ENCODE measurements around the gene ATG13. TPM values are rescaled to one million over a fixed set of nuclear protein-coding genes. Genes with fewer than 3 reads are reported as not detected.

ATG13 gene
- total RNA-seq, 1 donor from 2014 or later, result 78.5 TPM

- DNase-seq (ENCODE audit: low read depth), result peak; percentile 84
Observed at GRCh38 chr11:46675288-46675851, 58.0 kb downstream of the ATG13 start.

GRCh38 chr11:46675949-46676348, 58.6 kb downstream of the ATG13 start:
- DNase-seq (ENCODE audit: low read depth), result no peak

GRCh38 chr11:46676436-46677158, 59.2 kb downstream of the ATG13 start:
- no peak for DNase-seq (ENCODE audit: low read depth)

- DNase-seq (ENCODE audit: low read depth), result no peak
Observed at GRCh38 chr11:46677169-46677568, 59.8 kb downstream of the ATG13 start.

GRCh38 chr11:46677991-46678740, 60.8 kb downstream of the ATG13 start:
- DNase-seq (ENCODE audit: low read depth), result no peak

GRCh38 chr11:46678741-46679130, 61.4 kb downstream of the ATG13 start:
- no peak for DNase-seq (ENCODE audit: low read depth)

- no peak for DNase-seq (ENCODE audit: low read depth)
Observed at GRCh38 chr11:46679241-46680163, 62.1 kb downstream of the ATG13 start.

GRCh38 chr11:46680164-46680760, 62.9 kb downstream of the ATG13 start:
- DNase-seq (ENCODE audit: low read depth), result no peak

- no peak for DNase-seq (ENCODE audit: low read depth)
Observed at GRCh38 chr11:46680815-46681214, 63.5 kb downstream of the ATG13 start.

- DNase-seq (ENCODE audit: low read depth), result no peak
Observed at GRCh38 chr11:46681814-46682213, 64.5 kb downstream of the ATG13 start.

GRCh38 chr11:46682773-46683752, 65.7 kb downstream of the ATG13 start:
- no peak for DNase-seq (ENCODE audit: low read depth)

GRCh38 chr11:46684367-46684766, 67.0 kb downstream of the ATG13 start:
- no peak for DNase-seq (ENCODE audit: low read depth)

- DNase-seq (ENCODE audit: low read depth), result no peak
Observed at GRCh38 chr11:46686886-46687795, 69.8 kb downstream of the ATG13 start.

- no peak for DNase-seq (ENCODE audit: low read depth)
Observed at GRCh38 chr11:46690702-46691101, 73.3 kb downstream of the ATG13 start.

- no peak for DNase-seq (ENCODE audit: low read depth)
Observed at GRCh38 chr11:46692450-46692849, 75.1 kb downstream of the ATG13 start.

GRCh38 chr11:46693597-46694012, 76.3 kb downstream of the ATG13 start:
- peak; percentile 84 for DNase-seq (ENCODE audit: low read depth)

GRCh38 chr11:46694072-46694471, 76.7 kb downstream of the ATG13 start:
- DNase-seq (ENCODE audit: low read depth), result no peak

GRCh38 chr11:46694607-46695006, 77.3 kb downstream of the ATG13 start:
- no peak for DNase-seq (ENCODE audit: low read depth)

All from renal cortical epithelial cell (primary cell).